HUES48 (cell line): ENCODE data around the gene EPS8L2.
"Not testable (repeated sequence)": the region's sequence is repeated elsewhere in the genome, so short reads cannot be mapped to it uniquely, and the experiment has no call there.

Source experiments
- H3K27ac ChIP-seq: one replicate; pipeline ENCODE4 v1.7.0; 2013; ENCODE audit warnings: low read depth, low read length, inconsistent platforms
- H3K27me3 ChIP-seq: 2 replicates; pipeline ENCODE4 v1.6.1; 2013; ENCODE audit warnings: mild to moderate bottlenecking, low read length; ENCODE audit not compliant: control insufficient read depth, insufficient read depth
- H3K36me3 ChIP-seq: 2 replicates; pipeline ENCODE4 v1.6.1; 2013; ENCODE audit warnings: low read length; ENCODE audit not compliant: control insufficient read depth, insufficient read depth
- H3K4me1 ChIP-seq: 2 replicates; pipeline ENCODE4 v1.6.1; 2013; ENCODE audit warnings: mild to moderate bottlenecking, low read length; ENCODE audit not compliant: control insufficient read depth, insufficient read depth
- H3K4me3 ChIP-seq: 2 replicates; pipeline ENCODE4 v1.5.1; 2013; ENCODE audit warnings: mild to moderate bottlenecking, low read depth, low read length
- H3K9ac ChIP-seq: 2 replicates; pipeline ENCODE4 v1.6.1; 2013; ENCODE audit warnings: mild to moderate bottlenecking, low read depth, low read length, moderate library complexity
- H3K9me3 ChIP-seq: 2 replicates; pipeline ENCODE4 v1.6.1; 2013; ENCODE audit warnings: low read length; ENCODE audit not compliant: control insufficient read depth, insufficient read depth

Gene EPS8L2

GRCh38 chr11:673866-674265, 32.2 kb upstream of the EPS8L2 start:
- Histone ChIP-seq H3K9me3 (no peaks in the 10 kb centered on the region), H3K27me3 (no peaks in the 10 kb centered on the region), H3K27ac (no peak overlapping the region), H3K4me3 (no peak overlapping the region), H3K4me1 (no peaks in the 10 kb centered on the region), H3K9ac (no peak overlapping the region), H3K36me3 (peaks cover 47% of the 10 kb centered on the region)

GRCh38 chr11:674406-674805, 31.6 kb upstream of the EPS8L2 start:
- Histone ChIP-seq H3K36me3 (peaks cover 51% of the 10 kb centered on the region), H3K9ac (no peak overlapping the region), H3K27ac (no peak overlapping the region), H3K27me3 (no peaks in the 10 kb centered on the region), H3K9me3 (no peaks in the 10 kb centered on the region), H3K4me1 (no peaks in the 10 kb centered on the region), H3K4me3 (no peak overlapping the region)

- H3K27me3 ChIP-seq, result no peaks in the 10 kb centered on the region
- H3K27ac ChIP-seq, result no peak overlapping the region
- H3K4me1 ChIP-seq, result no peaks in the 10 kb centered on the region
- no peak overlapping the region for H3K4me3 ChIP-seq
- H3K9me3 ChIP-seq, result no peaks in the 10 kb centered on the region
- H3K36me3 ChIP-seq, result peaks cover 67% of the 10 kb centered on the region
- H3K9ac ChIP-seq, result no peak overlapping the region
These were observed 27.7 kb upstream of the EPS8L2 start for GRCh38 chr11:678297-678696.

GRCh38 chr11:679271-680207, 26.5 kb upstream of the EPS8L2 start:
- no peak overlapping the region for H3K9ac ChIP-seq
- no peaks in the 10 kb centered on the region for H3K9me3 ChIP-seq
- no peak overlapping the region for H3K4me3 ChIP-seq
- peaks cover 65% of the 10 kb centered on the region for H3K36me3 ChIP-seq
- no peak overlapping the region for H3K27ac ChIP-seq
- H3K27me3 ChIP-seq, result no peaks in the 10 kb centered on the region
- peaks cover 4% of the 10 kb centered on the region; the same call in 1 of the 2 replicates for H3K4me1 ChIP-seq

- Histone ChIP-seq H3K27me3 (no peaks in the 10 kb centered on the region), H3K36me3 (peaks cover 71% of the 10 kb centered on the region), H3K4me1 (peaks cover 4% of the 10 kb centered on the region; the same call in 1 of the 2 replicates), H3K27ac (no peak overlapping the region), H3K4me3 (no peak overlapping the region), H3K9me3 (no peaks in the 10 kb centered on the region), H3K9ac (no peak overlapping the region)
These were observed 25.6 kb upstream of the EPS8L2 start for GRCh38 chr11:680476-680875.

- no peaks in the 10 kb centered on the region for H3K9me3 ChIP-seq
- no peak overlapping the region for H3K4me3 ChIP-seq
- H3K27me3 ChIP-seq, result no peaks in the 10 kb centered on the region
- peaks cover 4% of the 10 kb centered on the region; the same call in 1 of the 2 replicates for H3K4me1 ChIP-seq
- no peak overlapping the region for H3K27ac ChIP-seq
- peaks cover 74% of the 10 kb centered on the region for H3K36me3 ChIP-seq
- no peak overlapping the region for H3K9ac ChIP-seq
These were observed 25.1 kb upstream of the EPS8L2 start for GRCh38 chr11:680970-681369.

GRCh38 chr11:686451-687243, 19.4 kb upstream of the EPS8L2 start:
- no peaks in the 10 kb centered on the region for H3K9me3 ChIP-seq
- no peak overlapping the region for H3K27ac ChIP-seq
- peaks cover 79% of the 10 kb centered on the region for H3K36me3 ChIP-seq
- peaks cover 4% of the 10 kb centered on the region; the same call in 1 of the 2 replicates for H3K4me1 ChIP-seq
- H3K4me3 ChIP-seq, result no peak overlapping the region
- H3K9ac ChIP-seq, result no peak overlapping the region
- H3K27me3 ChIP-seq, result no peaks in the 10 kb centered on the region

- Histone ChIP-seq H3K27ac (no peak overlapping the region), H3K4me3 (no peak overlapping the region), H3K9me3 (no peaks in the 10 kb centered on the region), H3K9ac (no peak overlapping the region), H3K36me3 (peaks cover 67% of the 10 kb centered on the region), H3K27me3 (no peaks in the 10 kb centered on the region), H3K4me1 (peaks cover 4% of the 10 kb centered on the region; the same call in 1 of the 2 replicates)
These were observed 18.3 kb upstream of the EPS8L2 start for GRCh38 chr11:687751-688150.

GRCh38 chr11:688681-689080, 17.4 kb upstream of the EPS8L2 start:
- no peak overlapping the region for H3K4me3 ChIP-seq
- peaks cover 59% of the 10 kb centered on the region for H3K36me3 ChIP-seq
- no peak overlapping the region for H3K27ac ChIP-seq
- H3K9me3 ChIP-seq, result no peaks in the 10 kb centered on the region
- H3K9ac ChIP-seq, result no peak overlapping the region
- H3K4me1 ChIP-seq, result peaks cover 10% of the 10 kb centered on the region
- H3K27me3 ChIP-seq, result no peaks in the 10 kb centered on the region

GRCh38 chr11:689625-690024, 16.4 kb upstream of the EPS8L2 start:
- Histone ChIP-seq H3K27ac (no peak overlapping the region), H3K9ac (no peak overlapping the region), H3K4me1 (peaks cover 10% of the 10 kb centered on the region), H3K4me3 (no peak overlapping the region), H3K36me3 (peaks cover 52% of the 10 kb centered on the region), H3K27me3 (no peaks in the 10 kb centered on the region), H3K9me3 (no peaks in the 10 kb centered on the region)

- H3K36me3 ChIP-seq, result peaks cover 46% of the 10 kb centered on the region
- not testable (repeated sequence) for H3K4me1 ChIP-seq
These were observed 15.8 kb upstream of the EPS8L2 start for GRCh38 chr11:690244-690643.

More at GRCh38 chr11:690244-690643, 15.8 kb upstream of the EPS8L2 start:
- not testable (repeated sequence) for H3K27ac ChIP-seq, H3K4me3 ChIP-seq, H3K27me3 ChIP-seq, H3K9ac ChIP-seq, H3K9me3 ChIP-seq
